GM19043 (cell line): ENCODE data around the gene TMEM30A.

Source experiments
- ATAC-seq: cut with Tn5 transposase; IDR thresholded peaks from one replicate; pipeline ENCODE4 v1.9.1; 2021; ENCODE audit warnings: low read depth; ENCODE audit not compliant: unreplicated experiment

Gene TMEM30A

GRCh38 chr6:75292555-75292954 lies 8.0 kb upstream of the TMEM30A start:
- no peak for ATAC-seq

DNA sequence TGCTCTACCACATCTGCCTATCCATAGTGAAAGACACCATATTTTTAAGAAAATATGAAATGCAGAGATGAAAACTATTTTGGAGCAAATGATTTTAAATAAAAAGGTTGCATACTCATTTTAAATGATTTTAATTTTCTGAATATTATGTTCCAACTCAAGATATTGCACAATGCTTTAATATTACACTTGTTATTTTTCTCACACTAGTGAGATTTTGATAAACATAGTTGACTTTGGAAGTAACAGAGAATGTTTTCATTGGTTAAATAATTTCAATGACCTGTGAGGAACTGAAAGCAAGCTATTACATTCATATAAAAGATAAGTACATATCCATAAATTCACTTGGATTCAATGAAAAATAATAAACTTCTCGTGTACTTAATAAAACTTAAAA lies 7.2 kb upstream of the TMEM30A start:
- ATAC-seq = no peak

GRCh38 chr6:75291331-75291730 lies 6.7 kb upstream of the TMEM30A start:
- ATAC-seq = no peak

GRCh38 chr6:75290136-75290945 lies 5.7 kb upstream of the TMEM30A start:
- no peak for ATAC-seq

- no peak for ATAC-seq
Observed at GRCh38 chr6:75288023-75288422, 3.4 kb upstream of the TMEM30A start.

GRCh38 chr6:75287424-75287823 lies 2.8 kb upstream of the TMEM30A start:
- no peak for ATAC-seq

DNA sequence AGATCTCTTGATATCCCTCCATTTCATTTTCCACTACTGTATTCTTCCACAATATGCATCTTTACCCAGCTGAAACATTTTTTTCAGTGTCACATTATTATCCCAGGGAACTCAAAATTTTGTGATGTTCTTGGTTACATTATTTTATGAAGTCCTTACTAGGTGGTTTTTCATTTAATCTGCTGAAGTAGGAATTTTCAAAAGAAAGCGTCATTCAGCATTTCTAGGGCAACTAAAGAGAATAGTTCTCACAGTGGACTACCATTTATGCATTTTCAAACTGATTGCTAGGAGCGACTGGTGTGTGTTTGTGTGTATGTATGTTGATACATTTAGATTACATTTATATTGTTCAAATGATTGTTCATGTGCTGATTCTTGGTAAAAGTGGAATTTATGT lies 2.4 kb upstream of the TMEM30A start:
- no peak for ATAC-seq

GRCh38 chr6:75285283-75285639 lies 669 bp upstream of the TMEM30A start:
- ATAC-seq = no peak

GRCh38 chr6:75283907-75284631 lies 523 bp downstream of the TMEM30A start:
- no peak for ATAC-seq

DNA sequence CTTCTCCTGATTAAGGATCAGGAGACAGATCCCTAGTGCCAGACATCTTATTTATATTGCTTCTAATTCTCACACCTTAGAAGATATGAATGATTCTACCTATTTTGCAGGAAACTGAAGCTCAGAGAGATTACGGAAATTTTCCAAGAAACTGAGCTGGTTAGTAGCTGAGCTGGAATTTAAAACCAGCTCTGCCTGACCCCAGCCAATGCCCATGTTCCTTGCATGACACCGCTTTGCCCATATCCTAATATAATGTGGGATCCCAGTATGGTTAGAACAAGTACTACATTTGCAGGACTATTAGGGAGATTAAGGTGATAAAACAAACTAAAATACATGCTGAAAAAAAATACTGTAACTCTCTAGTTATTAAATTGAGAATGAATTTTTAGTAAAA lies 1.9 kb downstream of the TMEM30A start:
- no peak for ATAC-seq

- no peak for ATAC-seq
Observed at GRCh38 chr6:75281653-75282052, 2.9 kb downstream of the TMEM30A start.

- ATAC-seq = no peak
Observed at GRCh38 chr6:75280131-75280855, 4.3 kb downstream of the TMEM30A start.

GRCh38 chr6:75279418-75279817 lies 5.2 kb downstream of the TMEM30A start:
- no peak for ATAC-seq

DNA sequence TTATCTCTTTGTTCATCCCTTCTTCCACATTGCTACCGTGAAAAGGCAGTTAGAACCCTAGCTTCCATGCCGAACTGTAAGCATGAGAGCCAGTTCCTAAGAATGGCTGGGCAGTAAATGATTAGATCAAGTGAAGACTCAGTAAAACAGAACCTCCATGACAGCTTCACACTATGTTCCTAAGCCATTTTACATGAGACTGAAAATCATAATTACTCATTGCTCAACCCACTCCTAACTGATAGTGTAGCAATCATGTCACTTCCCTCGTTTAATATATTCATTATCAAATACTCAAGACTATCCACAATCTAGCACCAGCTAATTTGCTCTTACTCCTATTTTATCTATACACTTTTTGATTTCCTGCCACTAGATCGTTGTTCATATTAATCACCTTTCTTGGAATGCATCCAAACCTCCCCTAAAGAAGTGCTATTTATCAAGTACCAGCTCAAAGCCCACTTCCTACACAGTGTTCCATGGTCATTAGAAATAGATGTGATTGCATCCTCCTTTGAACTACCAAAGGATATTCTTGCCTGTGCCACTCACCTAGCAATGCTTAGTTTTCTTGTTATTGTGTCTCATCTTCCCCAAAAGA lies 6.0 kb downstream of the TMEM30A start:
- ATAC-seq = no peak

- ATAC-seq = no peak
Observed at GRCh38 chr6:75275067-75275466, 9.5 kb downstream of the TMEM30A start.

GRCh38 chr6:75273009-75273408 lies 11.6 kb downstream of the TMEM30A start:
- ATAC-seq = no peak

- ATAC-seq = no peak
Observed at GRCh38 chr6:75272145-75272840, 12.3 kb downstream of the TMEM30A start.

GRCh38 chr6:75268988-75269354 lies 15.6 kb downstream of the TMEM30A start:
- no peak for ATAC-seq

DNA sequence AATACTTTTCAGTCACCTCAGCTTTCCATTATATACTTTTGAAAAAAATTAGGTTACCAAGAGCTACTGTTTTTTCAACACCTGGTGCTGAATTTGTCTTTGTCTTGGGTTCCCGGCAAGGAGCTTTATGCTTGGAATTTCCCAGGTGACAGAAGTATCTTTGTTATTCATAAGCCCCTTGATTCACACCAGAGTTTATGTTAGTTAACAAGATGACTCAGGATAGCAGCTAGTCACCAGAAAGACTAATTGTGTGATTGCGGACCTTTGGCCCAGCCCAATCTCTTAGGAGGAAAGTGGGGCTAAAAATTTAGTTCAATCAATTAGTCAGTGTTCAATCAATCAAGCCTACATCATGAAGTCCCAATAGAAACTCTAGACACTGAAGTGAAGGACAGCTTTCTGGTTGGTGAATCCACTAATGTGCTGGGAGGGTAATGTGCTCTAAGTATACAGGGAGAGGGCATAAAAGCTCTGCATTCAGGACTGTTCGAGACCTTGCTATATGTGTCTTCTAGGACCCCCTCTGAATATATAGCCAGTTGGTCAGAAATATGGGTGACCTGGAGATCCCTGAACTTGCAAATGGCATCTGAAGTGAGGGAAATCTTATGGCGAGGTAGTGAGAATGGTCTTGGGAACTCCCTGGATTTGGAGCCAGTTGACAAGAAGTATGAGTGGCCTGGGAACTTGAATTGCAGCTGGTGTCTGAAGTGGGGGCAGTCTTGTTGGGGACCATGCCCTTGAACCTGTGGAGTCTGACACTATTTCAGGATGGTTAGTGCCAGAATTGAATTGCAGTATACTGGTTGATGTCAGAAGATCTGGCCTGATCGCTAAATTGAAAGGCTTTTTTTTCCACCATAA lies 16.2 kb downstream of the TMEM30A start:
- no peak for ATAC-seq

DNA sequence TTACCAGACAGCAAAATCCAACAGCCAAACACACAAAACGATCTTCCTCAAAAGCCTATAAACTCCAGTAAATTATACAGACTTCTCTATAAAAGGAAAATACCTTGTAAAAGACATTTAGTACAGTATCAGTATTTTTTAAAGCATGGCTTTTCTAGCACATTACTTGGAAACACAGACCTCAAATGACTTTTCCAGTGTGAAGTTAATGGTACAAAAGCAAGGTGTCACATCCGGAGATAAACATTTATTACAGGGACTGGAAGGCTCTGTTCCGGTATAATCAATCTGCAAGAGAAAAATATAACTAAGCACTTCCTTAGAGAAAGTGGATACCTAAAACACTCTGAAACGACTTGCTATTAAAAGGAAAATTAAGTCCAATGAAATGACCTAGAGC lies 17.1 kb downstream of the TMEM30A start:
- ATAC-seq = no peak
